Measurements from ENCODE around the gene PKMYT1.

The PKMYT1 gene

GRCh38 chr16:3017794-3018506 lies 37.7 kb upstream of the PKMYT1 start, which contains the start of gene CLDN6:
CLDN6 (minus strand) TSS chr16:3018183; CDS start chr16:3016021, 2,162 bp downstream.
- DNase-seq (ENCODE audit: low spot score): no peak

- no peak for DNase-seq (ENCODE audit: low spot score)
Measured at GRCh38 chr16:3017344-3017743, 37.1 kb upstream of the PKMYT1 start.

GRCh38 chr16:3015865-3016521 lies 35.7 kb upstream of the PKMYT1 start:
- no peak for DNase-seq (ENCODE audit: low spot score)

GRCh38 chr16:3014971-3015370 lies 34.7 kb upstream of the PKMYT1 start:
- DNase-seq (ENCODE audit: low spot score): no peak

- no peak for DNase-seq (ENCODE audit: low spot score)
Measured at GRCh38 chr16:3013998-3014690, 33.9 kb upstream of the PKMYT1 start.

- DNase-seq (ENCODE audit: low spot score): no peak
Measured at GRCh38 chr16:3013491-3013951, 33.3 kb upstream of the PKMYT1 start.

- no peak for DNase-seq (ENCODE audit: low spot score)
Measured at GRCh38 chr16:3012828-3013420, 32.7 kb upstream of the PKMYT1 start, which contains the start of gene CLDN9. CLDN9 (plus strand) TSS chr16:3012923; CDS start chr16:3013363, 440 bp downstream.

GRCh38 chr16:3012246-3012645 lies 32.0 kb upstream of the PKMYT1 start:
- DNase-seq (ENCODE audit: low spot score): no peak

GRCh38 chr16:3010510-3010909 lies 30.3 kb upstream of the PKMYT1 start:
- DNase-seq (ENCODE audit: low spot score): no peak

- no peak for DNase-seq (ENCODE audit: low spot score)
Measured at GRCh38 chr16:3009568-3010390, 29.5 kb upstream of the PKMYT1 start.

GRCh38 chr16:3008690-3009037 lies 28.4 kb upstream of the PKMYT1 start:
- no peak for DNase-seq (ENCODE audit: low spot score)

- DNase-seq (ENCODE audit: low spot score): no peak
Measured at GRCh38 chr16:3007957-3008689, 27.9 kb upstream of the PKMYT1 start.

- no peak for DNase-seq (ENCODE audit: low spot score)
Measured at GRCh38 chr16:3007059-3007956, 27.1 kb upstream of the PKMYT1 start.

GRCh38 chr16:3004781-3005284 lies 24.6 kb upstream of the PKMYT1 start:
- DNase-seq (ENCODE audit: low spot score): no peak

- DNase-seq (ENCODE audit: low spot score): no peak
Measured at GRCh38 chr16:3004319-3004718, 24.1 kb upstream of the PKMYT1 start.

- peak; percentile 99 for DNase-seq (ENCODE audit: low spot score)
Measured at GRCh38 chr16:3003582-3004270, 23.5 kb upstream of the PKMYT1 start.

- no peak for DNase-seq (ENCODE audit: low spot score)
Measured at GRCh38 chr16:3001316-3001715, 21.1 kb upstream of the PKMYT1 start.

GRCh38 chr16:3000540-3000939 lies 20.3 kb upstream of the PKMYT1 start:
- no peak for DNase-seq (ENCODE audit: low spot score)

- no peak for DNase-seq (ENCODE audit: low spot score)
Measured at GRCh38 chr16:2999929-3000328, 19.7 kb upstream of the PKMYT1 start.
